Ovary (tissue), 3 donors: ENCODE results near the gene TCEAL3.

ENCODE experiments used
- EP300 ChIP-seq: sonication (generic); formaldehyde crosslinking; IDR thresholded peaks from one replicate; pipeline ENCODE4 v1.6.1; 2017; ENCODE audit warnings: antibody characterized with exemption
- POLR2A ChIP-seq: fragments of 450-650 bp; IDR thresholded peaks from one replicate; pipeline ENCODE4 v1.6.1; 2017; ENCODE audit warnings: antibody characterized with exemption, mild to moderate bottlenecking, moderate library complexity
- TF ChIP-seq, protein P1 (sequence below), 3 donors: fragments of 450-650 bp in 2 of 3; fragments of 200-600 bp in 1 of 3; IDR thresholded peaks; one replicate each; pipeline versions ENCODE4 v1.5.1 to v1.8.0; 2016 to 2022; ENCODE audit warnings: antibody characterized with exemption in 3 of 3, mild to moderate bottlenecking in 1 of 3
- donor health status: DM: no; HTN: no; CAD: no.

DNA sequence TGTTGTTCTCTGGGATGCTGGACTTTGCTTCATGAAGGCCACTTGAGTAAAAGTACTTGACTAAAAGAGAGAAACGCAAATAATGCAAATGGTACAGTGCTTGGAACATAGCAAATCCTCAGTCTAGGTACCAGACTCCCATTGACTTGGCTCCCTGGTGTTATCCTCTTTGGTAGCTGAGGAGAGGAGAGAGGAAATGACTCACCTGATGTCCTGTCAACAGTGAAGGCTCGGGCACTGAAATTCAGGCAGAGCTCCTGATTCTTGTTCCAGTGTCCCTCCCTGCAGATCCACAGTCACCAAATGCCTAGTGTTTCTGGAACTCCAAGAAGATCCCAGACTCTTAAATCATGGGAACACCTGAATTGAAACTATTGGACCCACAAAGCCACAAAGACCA is 45.0 kb upstream of the TCEAL3 start:
- TF ChIP-seq, protein P1, sequence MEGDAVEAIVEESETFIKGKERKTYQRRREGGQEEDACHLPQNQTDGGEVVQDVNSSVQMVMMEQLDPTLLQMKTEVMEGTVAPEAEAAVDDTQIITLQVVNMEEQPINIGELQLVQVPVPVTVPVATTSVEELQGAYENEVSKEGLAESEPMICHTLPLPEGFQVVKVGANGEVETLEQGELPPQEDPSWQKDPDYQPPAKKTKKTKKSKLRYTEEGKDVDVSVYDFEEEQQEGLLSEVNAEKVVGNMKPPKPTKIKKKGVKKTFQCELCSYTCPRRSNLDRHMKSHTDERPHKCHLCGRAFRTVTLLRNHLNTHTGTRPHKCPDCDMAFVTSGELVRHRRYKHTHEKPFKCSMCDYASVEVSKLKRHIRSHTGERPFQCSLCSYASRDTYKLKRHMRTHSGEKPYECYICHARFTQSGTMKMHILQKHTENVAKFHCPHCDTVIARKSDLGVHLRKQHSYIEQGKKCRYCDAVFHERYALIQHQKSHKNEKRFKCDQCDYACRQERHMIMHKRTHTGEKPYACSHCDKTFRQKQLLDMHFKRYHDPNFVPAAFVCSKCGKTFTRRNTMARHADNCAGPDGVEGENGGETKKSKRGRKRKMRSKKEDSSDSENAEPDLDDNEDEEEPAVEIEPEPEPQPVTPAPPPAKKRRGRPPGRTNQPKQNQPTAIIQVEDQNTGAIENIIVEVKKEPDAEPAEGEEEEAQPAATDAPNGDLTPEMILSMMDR (IDR thresholded peaks at IDR 0.05) = no peak
- TF ChIP-seq EP300 = no peak
- TF ChIP-seq POLR2A = no peak
